Umbilical cord (tissue), 2 donors: ENCODE results near the gene QPRT. TPM values are rescaled to one million over a fixed set of nuclear protein-coding genes. Genes with fewer than 3 reads are reported as not detected.
"Not testable (repeated sequence)": the region's sequence is repeated elsewhere in the genome, so short reads cannot be mapped to it uniquely, and the experiment has no call there.

ENCODE experiments used
- DNase-seq: peaks from one replicate; pipeline ENCODE4 v3.0.0-alpha.2; 2015; ENCODE audit warnings: low spot score
- total RNA-seq: library from RNA; depleted of rRNA; stranded (reverse); fragments of >200 nt; gene quantifications from one replicate; pipeline ENCODE4 v1.2.3, GENCODE V29; 2014; ENCODE audit warnings: low replicate concordance; ENCODE audit not compliant: insufficient read depth

Gene QPRT
- total RNA-seq, 1 donor from 2014 or later = 56.3 TPM

- no peak for DNase-seq
Measured at GRCh38 chr16:29745121-29745852, 66.3 kb downstream of the QPRT start.

DNA sequence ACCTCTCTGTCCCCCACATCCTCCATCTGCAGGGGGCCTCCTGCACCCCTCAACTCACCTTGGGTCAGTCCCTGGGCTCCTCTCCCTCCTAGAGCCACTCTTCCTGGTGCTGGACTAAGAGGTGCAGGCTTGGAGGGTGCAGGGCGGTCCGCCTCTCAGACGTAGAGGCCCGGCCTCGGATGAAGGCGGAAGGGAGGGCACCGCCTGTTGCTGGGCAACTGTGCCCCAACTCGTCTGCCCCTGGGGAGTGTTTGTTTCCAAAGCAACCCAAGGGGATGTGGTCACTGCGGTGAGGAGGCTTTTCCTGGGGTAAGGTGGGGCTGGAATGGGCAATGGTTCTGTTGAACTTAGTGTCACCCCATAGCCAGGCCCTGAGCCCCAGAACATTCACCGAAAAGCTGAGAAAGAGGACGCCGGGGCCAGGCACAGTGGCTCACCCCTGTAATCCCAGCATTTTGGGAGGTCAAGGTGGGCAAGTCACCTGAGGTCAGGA, 66.9 kb downstream of the QPRT start, which contains the start of gene C16orf54:
Gene C16orf54 (minus strand): TSS at position 138 of the 493 bp plus-strand sequence. CDS start 1,039 bp downstream, outside the sequence.
- DNase-seq = peak; percentile 11

DNA sequence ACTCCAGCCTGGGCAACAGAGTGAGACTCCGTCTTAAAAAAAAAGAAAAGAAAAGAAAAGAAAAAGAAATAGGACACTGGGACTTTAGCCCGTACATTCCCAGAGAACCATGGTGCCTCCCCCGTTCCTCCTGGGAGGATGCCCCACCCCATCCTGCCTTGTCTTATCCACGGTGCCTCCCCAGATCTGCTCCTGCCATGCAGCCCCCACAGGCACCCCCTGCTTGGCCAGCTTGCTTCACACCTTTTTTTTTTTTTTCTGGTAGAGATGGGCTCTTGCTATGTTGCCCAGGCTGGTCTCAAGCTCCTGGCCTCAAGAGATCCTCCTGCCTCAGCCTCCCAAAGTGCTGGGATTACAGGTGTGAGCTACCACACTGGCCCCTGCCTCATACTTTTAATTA, 67.5 kb downstream of the QPRT start:
- DNase-seq = not testable (repeated sequence)

Other genes starting within 250 kb of the QPRT start
- gene BOLA2, start 224.8 kb upstream of the QPRT start, total RNA-seq = 4.8 TPM
- gene SLX1B, start 224.6 kb upstream of the QPRT start, total RNA-seq = 10.8 TPM
- gene SULT1A4, start 219.3 kb upstream of the QPRT start, total RNA-seq = 3.4 TPM
- gene NPIPB12, start 172.8 kb upstream of the QPRT start, total RNA-seq = 11.8 TPM
- gene SPN, start 15.9 kb upstream of the QPRT start, total RNA-seq = 0.96 TPM
- gene C16orf54, start 66.8 kb downstream of the QPRT start, total RNA-seq = 0.72 TPM
- 2.2 TPM for gene ZG16, start 99.1 kb downstream of the QPRT start, total RNA-seq
- 25.0 TPM for gene KIF22, start 111.6 kb downstream of the QPRT start, total RNA-seq
- gene MAZ, start 127.3 kb downstream of the QPRT start, total RNA-seq = 103 TPM
- gene PRRT2, start 133.0 kb downstream of the QPRT start, total RNA-seq = 7.9 TPM
- 13.7 TPM for gene PAGR1, start 137.0 kb downstream of the QPRT start, total RNA-seq
- gene MVP, start 141.3 kb downstream of the QPRT start, total RNA-seq = 91.7 TPM
- gene CDIPT, start 184.0 kb downstream of the QPRT start, total RNA-seq = 68.1 TPM
- 12.5 TPM for gene SEZ6L2, start 220.4 kb downstream of the QPRT start, total RNA-seq
- not detected for gene ASPHD1, start 221.3 kb downstream of the QPRT start, total RNA-seq
- 9.4 TPM for gene KCTD13, start 247.0 kb downstream of the QPRT start, total RNA-seq